ENCODE data around the gene WNT11.

The WNT11 gene

DNA sequence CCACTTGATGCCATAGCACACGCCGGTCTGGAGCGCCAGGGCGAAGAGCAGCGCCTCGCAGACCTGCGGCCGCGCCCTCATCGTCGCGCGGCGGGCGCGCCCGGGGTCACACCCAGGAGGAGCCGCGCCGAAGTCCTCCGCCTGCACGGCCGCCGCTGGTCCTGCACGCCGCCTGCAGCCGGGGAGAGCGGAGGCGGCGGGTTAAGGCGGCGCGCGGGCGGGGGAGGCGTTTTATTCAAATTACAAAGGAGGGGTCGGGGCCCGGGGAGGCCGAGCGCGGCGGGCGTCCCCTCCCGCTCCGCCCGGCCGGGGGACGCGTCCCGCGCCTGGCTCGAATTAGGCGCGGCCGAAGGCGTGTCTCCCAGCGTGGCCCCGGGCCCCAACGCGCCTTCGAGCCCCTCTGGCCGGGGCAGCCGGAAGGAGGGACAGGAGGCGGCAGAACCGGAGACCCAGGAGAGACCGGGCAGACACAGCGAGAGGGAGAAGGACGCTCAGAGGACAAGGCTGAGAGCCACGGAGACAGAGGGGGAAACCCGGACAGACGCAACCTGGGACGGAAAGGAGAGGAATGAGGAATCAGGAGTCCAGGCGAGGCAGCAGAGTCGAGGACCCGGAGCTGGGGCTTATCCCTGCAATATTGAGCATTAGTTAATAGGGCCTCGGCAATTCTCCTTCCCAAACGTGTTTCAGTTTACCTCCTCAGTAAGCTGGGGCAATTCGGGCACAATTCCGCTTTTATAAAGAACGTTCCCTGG lies at the start of gene WNT11:
Gene WNT11 (minus strand): TSS at position 176 of the 755 bp plus-strand sequence. CDS start 95 bp downstream, at position 81.
- DNase-seq (ENCODE audit: low spot score), result peak; percentile 65

DNA sequence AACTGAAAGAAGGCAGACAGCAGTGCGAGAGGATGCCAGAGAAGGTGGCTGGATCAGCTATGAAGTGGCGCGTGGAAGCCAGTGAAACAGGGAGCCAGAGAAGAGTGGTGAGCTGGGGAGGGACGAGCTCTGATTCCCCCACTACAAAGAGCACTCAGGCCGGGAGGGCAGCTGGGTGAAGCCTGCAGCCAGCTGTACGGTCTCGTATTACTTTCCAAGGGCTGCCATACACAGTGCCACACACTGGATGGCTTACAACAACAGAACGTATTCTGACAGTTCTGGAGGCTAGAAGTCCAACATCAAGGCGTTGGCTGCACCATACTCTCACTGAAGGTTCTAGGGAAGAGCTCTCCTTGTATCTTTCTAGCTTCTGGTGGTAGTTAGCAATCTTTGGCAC lies 47.1 kb upstream of the WNT11 start:
- DNase-seq (ENCODE audit: low spot score), result no peak

DNA sequence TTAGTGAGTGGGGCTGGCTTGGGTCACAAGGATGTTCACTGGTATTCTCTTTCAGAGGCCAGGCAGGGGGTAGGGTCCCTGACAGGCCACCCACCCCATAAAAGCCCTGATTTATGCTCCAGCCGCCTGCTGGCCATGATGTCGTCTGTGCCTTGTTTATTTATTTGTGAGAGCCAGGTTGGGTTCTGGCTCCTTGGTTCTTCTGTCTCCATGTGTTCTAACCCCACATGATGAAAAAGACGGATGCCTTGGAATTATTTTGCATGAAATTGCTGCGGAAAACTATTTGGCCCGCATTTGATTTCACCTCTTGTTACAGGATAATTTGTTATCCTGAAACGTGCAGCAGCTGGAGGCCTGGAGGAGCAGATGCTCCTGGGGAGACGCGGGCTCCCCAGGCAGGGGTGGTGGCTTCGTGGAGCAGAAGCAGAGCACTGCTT lies 46.3 kb upstream of the WNT11 start:
- DNase-seq (ENCODE audit: low spot score), result no peak

DNA sequence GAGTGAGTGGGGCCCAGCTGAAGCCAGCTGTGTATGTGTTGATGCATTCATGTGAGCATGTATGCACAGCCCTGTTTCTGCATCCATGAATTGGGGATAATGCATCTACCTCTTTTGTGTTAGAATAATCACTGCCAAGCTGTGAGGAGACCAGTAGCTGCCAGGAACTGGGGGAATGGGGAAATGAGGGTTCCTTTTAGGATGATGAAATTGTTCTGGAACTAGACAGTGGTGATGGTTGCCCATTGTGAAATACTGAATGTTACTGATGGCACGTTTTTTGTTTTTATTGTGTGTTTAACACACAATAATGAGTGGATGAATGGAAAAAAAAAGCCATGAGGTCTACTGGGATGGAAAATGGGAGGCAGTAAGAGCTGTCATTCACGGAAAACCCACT lies 45.3 kb upstream of the WNT11 start:
- DNase-seq (ENCODE audit: low spot score), result peak; percentile 32

DNA sequence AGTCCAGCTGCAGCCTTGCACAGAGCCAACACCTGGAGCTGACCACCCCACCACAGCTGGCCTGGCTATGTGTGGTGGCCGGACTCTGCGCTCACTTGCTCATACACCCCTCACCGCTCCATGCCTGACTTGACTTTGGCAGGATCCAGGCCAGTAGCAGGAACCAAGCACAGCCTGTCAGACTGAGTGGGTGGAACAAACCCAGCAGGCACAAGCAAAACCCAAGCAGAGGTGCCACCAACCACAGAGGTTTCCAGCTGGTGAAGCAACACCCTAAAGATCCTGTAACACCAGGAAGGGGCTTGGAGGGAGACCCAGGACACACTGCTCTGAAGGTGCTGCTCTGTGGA lies 44.9 kb upstream of the WNT11 start:
- DNase-seq (ENCODE audit: low spot score), result no peak

DNA sequence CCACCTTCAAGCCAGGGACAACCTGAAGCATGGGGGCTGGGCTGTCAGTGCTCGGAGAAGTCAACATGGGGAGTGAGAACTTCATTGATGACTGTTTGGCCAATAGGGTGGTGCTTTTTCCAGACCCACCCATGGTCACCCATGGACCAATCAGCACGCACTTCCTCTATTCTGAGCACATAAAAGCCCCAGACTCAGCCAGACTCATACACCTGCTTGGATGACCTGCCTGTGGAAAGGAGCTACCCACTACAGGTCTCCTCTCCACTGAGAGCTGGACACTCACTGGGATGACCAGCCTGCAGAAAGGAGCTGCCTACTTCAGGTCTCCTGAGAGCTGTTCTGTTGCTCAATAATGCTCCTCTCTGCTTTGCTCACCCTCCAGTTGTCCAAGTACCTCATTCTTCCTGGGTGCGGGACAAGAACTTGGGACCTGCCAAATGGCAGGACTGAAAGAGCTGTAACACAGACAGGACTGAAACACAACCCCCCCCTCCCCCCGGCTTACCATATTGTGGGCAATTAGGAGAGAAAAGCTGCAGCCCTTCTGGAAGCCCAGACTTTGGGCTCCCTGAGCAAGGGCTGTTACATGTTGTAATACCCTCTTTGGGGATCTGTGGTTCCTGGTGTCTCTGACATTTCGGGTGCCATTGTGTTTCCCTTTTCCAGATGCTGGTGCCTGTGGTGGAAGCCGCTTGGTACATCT lies 44.4 kb upstream of the WNT11 start:
- no peak for DNase-seq (ENCODE audit: low spot score)

DNA sequence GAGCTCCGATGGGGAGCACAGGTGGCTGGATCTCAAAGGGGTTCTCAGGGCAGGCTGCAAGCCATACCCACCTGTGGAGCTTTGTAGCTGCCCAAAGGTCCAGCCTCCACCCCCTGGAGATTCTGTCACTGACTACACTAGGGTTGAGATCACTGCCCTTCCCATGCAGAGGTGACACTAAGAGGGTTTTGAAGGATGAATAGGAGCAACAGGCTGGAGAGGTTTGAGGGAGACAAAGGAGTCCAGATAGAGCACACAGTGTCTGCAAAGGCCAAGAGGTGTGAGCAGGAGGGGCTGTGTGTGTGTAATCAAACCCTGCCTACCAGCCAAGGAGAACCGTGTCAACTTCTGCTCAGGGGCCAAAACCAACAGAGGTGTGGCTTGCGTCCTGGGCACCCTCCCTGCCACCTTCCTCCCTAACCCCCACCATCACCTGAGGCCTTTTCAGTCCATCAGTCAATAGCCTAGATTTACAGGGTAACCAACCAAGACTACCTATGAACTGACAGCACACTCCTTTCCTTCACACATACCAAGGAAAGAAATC lies 43.0 kb upstream of the WNT11 start:
- DNase-seq (ENCODE audit: low spot score), result no peak

DNA sequence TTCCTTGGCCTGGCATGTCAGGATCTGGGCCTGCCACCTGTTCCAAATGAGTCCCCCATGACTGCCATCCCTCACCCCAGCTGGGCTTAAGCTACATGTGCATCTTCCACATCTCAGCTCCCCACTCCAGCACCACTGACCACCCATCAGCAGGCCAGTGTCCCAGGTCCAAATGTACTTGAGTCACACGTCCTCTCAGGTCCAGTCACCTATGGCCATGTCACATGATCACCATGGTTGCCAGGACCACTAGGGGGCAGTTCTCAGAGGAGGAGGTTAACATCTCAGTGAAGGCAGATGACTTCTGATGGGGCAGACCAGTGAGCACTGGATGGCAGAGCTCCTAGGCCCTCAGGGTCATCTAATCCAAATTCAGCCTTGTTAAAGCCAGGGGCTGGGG lies 41.9 kb upstream of the WNT11 start:
- DNase-seq (ENCODE audit: low spot score), result no peak

DNA sequence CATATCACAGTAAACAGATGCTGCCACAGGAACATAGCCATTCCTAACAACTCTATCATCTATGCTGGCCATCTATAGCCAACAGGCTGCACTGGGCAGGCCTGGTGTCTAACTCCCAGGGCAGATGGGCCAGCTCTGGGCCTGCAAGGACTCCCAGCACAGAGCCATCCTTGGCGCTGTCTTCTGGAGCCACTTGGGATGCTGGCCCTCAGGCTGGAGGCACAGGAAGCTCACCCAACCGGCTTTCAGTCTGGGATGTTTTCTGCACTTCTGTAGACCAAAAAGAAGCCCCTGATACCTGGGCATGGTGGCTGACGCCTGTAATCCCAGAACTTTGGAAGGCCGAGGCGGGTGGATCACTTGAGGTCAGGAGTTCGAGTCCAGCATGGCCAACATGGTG lies 40.8 kb upstream of the WNT11 start:
- no peak for DNase-seq (ENCODE audit: low spot score)

DNA sequence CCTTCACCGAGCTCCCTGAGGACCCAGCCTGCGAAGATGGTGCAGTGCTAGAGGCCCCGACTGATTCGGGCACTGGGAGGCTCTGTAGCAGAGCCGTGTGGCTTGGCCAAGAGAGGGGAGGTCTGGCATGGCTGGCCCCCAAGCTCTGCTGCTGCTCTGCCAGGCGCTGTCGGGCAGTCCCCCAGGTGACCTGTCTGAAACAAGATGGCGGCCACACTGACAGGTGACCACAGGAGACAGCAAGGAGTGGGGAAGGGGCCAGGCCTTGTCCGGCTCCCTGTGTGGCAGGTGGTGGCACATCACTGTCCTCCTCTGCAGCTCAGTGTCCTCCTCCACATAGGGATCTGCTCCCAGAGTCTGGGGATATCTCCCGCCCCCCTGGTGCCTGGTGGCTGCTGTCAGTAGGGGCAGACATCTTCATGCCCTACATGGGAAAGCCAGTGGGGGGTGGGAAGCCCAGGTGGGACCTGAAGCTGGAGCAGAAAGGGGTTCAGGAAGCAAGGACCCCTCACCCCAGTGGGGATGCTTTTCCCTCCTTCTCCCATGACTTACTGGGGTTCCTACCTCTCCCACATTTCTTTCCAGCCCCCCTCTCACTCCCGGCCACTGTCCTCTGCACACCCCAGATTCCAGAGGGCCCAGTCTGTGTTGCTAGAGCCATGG lies 40.1 kb upstream of the WNT11 start:
- no peak for DNase-seq (ENCODE audit: low spot score)

DNA sequence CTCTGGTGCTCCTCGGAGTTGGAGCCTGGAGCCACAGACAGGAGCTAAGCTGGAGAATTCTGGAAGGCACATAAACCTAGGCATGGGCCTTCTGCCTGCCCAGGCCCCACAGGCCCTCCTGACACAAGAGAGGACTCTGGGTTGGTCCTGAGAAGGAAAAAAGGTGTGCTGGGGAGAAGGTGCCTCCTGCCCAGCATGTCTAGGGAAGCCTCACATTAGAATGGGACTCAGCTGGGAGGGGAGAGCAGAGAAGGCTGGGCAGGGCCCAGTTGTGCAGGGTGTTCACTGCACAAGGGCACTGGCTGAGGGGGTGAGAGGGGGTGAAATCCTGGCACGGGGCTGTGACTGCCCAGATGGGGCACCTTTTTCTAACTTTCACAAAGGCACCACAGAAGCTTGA lies 39.4 kb upstream of the WNT11 start:
- no peak for DNase-seq (ENCODE audit: low spot score)

DNA sequence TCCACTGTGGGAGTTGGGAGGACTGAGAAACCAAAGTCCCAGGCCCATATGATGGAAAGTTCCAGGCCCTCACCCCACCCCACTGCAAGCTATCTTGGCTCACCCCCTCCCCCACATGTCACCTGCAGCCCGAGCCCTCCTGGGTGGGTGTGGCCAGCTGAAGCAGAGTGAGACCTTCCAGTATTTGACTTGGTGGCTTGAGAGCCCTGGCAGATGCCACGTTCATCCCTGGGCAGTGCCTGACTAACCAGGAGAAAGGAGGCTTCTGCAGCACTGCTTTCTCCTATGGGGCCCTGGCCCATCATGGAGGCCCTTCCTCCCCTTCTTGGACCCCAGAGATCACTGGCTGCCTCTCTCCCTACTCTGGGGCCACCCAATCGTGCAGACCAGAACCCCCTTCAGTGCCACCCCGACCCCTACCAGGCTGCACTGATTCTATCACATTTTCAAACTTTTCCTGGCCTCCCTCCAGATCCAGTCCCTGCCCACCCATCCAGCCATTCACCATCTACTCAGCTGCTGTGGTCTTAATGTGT lies 38.1 kb upstream of the WNT11 start:
- no peak for DNase-seq (ENCODE audit: low spot score)

DNA sequence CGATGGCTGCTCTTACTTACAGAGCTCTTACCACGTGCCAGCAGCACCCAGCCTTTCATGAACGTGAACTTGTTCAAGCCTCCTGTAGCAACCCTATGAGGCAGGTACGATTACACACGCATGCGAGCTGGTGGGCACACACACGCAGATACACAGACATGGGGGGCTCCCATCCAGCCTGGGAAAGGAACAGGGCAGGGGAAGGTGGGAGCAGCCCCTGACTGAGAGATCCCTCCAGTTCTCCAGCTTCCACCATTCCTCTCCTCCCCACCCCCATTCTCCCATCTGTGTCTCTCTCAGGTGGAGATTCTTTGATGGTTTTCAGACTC lies 37.6 kb upstream of the WNT11 start:
- no peak for DNase-seq (ENCODE audit: low spot score)

DNA sequence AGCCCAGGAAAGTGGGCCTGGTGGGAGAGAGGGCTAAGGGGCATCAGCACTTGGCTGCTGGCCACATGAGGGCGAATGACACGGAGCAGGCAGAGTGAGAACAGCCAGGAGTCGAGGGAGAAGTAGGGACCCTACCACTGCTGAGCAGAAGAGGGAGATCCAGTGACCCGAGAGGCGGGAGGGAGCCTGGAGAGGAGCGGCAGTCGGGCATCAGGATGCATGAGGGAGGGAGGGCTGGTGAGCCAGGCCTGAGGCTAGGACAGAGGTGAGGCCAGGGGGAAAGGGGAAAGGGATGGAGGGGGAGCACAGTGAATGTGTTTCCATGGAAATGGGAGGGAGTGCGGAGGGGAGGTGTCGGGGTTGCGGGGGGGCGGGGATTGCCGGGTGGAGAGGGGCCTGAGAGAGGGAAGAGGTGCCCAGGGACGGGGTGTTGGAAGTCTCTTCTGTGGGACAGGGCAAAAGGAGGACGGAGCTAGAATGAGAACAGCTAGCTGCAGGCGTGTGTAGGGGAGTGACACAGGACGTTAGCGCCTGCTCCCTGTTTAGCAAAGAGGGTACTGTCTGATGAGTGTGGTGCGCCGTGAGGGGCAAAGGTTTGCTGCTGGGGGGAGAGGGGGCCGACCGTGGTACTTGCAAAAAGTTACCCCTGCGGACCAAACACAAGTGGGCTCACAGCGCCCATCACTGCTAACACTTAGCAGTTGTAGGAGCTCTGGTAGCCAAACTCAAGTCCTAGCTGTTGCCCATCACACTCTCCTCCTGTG lies 37.1 kb upstream of the WNT11 start:
- DNase-seq (ENCODE audit: low spot score), result no peak

DNA sequence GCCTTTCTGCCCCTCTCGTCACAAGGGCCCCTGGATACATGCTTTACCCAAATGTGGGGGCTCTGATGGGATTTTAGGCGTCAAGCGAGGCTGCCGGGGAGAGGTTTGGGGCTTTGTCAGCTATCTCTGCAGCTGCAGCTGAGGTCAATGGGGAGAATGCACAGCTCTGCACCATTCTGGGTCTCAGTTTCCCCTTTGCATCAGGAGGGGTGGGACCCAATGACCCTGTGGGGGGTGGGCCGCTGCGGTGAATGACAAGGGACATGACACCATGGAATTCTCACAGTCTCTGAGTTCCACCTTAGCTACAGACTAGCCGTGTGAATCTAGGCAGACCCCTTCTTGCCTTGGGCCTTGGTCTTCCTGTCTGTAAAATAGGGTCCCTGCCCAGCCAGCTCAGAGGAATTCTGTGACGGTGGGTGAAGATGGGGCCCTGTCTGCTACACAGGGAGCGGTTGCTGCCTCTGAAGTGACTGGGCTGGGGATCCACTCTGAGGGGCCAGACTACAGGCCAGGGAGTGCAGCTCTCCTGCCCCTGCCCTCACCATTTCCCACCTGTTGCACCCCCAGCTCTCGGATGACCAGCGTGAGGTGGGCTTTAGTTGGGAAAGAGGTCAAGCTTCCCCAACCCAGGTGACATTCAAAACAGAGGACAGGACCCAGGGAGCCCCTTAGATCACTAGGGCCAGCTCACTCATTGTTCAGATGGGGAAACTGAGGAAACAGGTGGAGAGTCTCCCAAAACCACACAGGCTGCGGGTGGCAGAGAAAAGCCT lies 35.9 kb upstream of the WNT11 start:
- no peak for DNase-seq (ENCODE audit: low spot score)

DNA sequence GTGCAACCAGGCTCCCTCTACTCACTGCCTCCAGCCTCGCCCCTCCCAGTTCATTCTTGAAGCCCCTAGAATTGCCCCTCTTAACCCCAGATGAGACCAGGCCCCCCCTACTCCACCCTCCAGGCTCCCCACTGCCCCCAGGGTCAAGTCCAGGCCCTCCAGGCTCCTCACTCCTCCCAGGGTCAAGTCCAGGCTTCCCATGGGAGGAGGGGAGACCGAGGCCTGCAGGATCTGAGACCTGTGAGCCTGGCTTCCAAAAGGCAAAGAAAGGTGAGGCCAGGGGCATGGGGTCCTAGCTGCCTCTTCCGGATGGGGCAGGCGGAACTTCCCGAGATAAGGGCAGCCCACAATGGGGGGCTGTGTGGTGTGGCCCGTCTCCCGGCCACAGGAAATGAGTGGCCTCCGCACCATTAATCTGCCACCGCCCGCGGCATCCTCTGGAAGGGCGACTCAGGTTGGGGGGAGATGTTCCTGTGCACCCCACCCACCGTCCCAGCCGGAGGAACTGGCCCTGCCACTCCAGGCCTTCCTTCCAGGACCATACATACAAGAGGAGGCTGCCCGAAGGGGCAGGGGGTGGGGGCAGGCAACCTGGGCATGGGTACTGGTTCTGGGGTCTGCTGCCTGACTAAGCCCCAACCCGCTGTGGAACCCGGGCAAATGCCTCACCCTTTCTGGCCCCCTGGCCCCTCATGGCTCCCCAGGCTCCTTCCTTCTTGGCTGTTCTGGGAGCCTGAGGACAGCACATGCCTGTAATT lies 35.1 kb upstream of the WNT11 start:
- DNase-seq (ENCODE audit: low spot score), result no peak

DNA sequence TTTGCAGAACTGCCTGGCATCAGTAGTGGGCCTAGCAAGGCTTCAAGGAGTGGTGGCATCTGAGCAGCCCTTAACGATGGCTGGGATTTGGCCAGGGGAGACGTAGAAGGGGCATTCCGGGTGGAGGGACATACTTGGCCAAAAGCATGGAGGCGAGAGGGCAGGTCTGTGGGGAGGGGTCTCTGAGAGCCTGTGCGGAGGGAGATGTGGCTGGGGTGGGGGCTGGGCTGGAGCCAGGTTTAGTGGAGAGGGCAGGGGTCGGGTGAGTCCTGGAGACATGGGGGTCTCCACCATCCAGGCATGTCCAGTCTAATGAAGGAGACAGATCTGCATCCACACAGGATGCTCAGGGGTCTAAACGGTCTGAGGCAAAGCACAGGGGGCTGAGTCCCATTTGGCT lies 34.4 kb upstream of the WNT11 start:
- DNase-seq (ENCODE audit: low spot score), result no peak

DNA sequence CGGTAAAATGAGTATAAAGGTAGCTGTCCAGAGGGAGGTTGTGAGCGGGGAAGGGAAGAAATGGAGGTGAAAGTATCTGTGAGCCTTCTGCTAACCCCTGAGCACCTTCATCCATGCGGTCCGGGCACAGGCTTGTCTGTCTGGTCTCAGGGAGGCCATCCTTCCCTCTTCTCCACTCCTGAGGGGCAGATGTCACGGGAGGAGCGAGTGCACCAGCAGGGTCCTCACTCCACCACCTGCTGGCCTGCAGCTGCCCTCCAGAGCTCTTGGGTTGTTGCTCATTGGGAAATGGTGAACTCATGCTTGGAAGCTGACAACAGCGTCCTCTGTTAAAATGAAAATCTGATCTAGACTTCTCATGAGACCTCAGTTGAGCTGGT lies 33.8 kb upstream of the WNT11 start:
- DNase-seq (ENCODE audit: low spot score), result no peak

DNA sequence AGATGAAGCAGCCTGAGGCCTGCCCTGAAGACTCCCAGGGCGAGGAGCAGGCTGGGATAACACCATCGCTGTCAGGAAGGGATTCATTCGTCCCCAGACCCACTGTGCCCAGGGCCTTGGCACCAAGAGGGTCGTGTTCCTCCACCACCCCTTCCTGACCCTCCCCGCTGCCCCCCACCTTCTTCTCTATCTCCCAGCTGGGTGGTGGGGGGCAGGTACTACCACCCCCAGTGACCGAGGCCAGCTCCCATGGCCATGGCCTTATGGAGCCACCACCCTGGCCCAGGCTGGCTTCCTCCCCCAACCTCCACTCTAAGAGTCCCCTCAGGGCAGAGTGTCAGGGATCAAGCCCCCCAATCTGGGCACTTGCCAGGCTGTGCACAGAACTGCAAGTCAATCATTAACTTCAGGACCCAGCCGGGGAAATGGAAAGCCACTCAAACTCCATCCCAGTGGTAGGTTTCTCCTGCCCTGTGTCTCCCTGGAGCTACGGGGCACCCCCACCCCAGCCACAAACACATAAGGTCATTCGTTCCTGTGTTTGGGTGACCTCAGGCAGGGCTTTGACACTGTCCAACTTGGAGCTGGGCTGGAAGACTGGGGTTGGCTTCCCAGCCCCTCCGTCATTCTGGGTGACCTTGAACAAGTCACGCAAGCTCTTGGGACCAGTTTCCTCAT lies 33.3 kb upstream of the WNT11 start:
- DNase-seq (ENCODE audit: low spot score), result no peak

DNA sequence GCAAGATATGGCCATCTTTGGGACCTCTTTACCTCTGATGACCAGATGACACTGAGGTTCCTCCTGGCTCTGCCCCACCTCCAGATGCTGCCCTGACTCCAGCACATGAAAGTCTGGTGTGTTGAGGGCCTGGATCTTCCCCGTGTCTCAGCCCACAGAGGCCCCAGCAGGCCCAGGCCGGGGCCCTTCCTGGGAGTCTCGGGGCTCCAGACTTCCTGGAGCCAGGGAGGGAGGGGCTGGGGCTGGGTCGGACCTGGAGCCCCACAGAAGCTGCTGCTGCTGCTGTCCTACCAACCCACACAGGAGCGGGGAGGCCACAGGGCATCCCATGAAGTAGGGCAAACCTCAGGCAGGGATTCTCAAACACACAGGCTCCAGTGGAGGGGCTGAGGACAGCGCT lies 32.2 kb upstream of the WNT11 start:
- no peak for DNase-seq (ENCODE audit: low spot score)

All from GM03348 (cell line).